Measurements from ENCODE around the gene HMGN1. TPM values are rescaled to one million over a fixed set of nuclear protein-coding genes. Genes with fewer than 3 reads are reported as not detected.

HMGN1 gene
- total RNA-seq, 2 donors from 2014 or later = 526 to 626 TPM

GRCh38 chr21:39316729-39317128 lies 32.2 kb downstream of the HMGN1 start:
- H3K36me3 ChIP-seq (ENCODE audit: control insufficient read depth, insufficient read depth, low read length) = peaks cover 5% of the 10 kb centered on the region
- H3K9me3 Mint-ChIP-seq = no peaks in the 10 kb centered on the region
- H3K4me1 Mint-ChIP-seq = peaks cover 11% of the 10 kb centered on the region
- no peak overlapping the region for H3K27ac ChIP-seq (ENCODE audit: low read depth, low read length)
- H3K27me3 ChIP-seq (ENCODE audit: control insufficient read depth, insufficient read depth, low read length, poor library complexity, severe bottlenecking) = no peaks in the 10 kb centered on the region
- H3K27me3 Mint-ChIP-seq (ENCODE audit: insufficient read depth) = no peaks in the 10 kb centered on the region
- WGBS, 2 experiments (ENCODE audit: insufficient coverage in 1 of 2, insufficient read length in 1 of 2) = 91 to 99% methylated on average over 6 of the region's 6 CpGs
- no peak overlapping the region for H3K27ac Mint-ChIP-seq
- no peak overlapping the region for H3K4me3 ChIP-seq (ENCODE audit: low read length)
- H3K9me3 ChIP-seq (ENCODE audit: control insufficient read depth, low read length) = no peaks in the 10 kb centered on the region
- H3K4me1 ChIP-seq (ENCODE audit: control insufficient read depth, insufficient read depth, low read length) = no peaks in the 10 kb centered on the region
- no peak for TF ChIP-seq CTCF (conservative IDR thresholded peaks at IDR 0.05)
- peaks cover 21% of the 10 kb centered on the region for H3K36me3 Mint-ChIP-seq (ENCODE audit: low read depth)
- no peak overlapping the region for H3K4me3 Mint-ChIP-seq
- no peak overlapping the region for H3K9ac ChIP-seq (ENCODE audit: extremely low read depth, low read length, poor library complexity, severe bottlenecking)
- DNase-seq = no peak

- peaks cover 12% of the 10 kb centered on the region for H3K4me1 Mint-ChIP-seq
- no peak overlapping the region for H3K4me3 Mint-ChIP-seq
- H3K36me3 Mint-ChIP-seq (ENCODE audit: low read depth) = peaks cover 29% of the 10 kb centered on the region
- H3K27ac Mint-ChIP-seq = no peak overlapping the region
- TF ChIP-seq CTCF (conservative IDR thresholded peaks at IDR 0.05) = no peak
- Histone ChIP-seq H3K27me3 (ENCODE audit: control insufficient read depth, insufficient read depth, low read length, poor library complexity, severe bottlenecking) (no peaks in the 10 kb centered on the region), H3K9me3 (ENCODE audit: control insufficient read depth, low read length) (no peaks in the 10 kb centered on the region), H3K9ac (ENCODE audit: extremely low read depth, low read length, poor library complexity, severe bottlenecking) (no peak overlapping the region), H3K4me3 (ENCODE audit: low read length) (no peak overlapping the region), H3K27ac (ENCODE audit: low read depth, low read length) (no peak overlapping the region), H3K36me3 (ENCODE audit: control insufficient read depth, insufficient read depth, low read length) (peaks cover 13% of the 10 kb centered on the region), H3K4me1 (ENCODE audit: control insufficient read depth, insufficient read depth, low read length) (no peaks in the 10 kb centered on the region)
- H3K9me3 Mint-ChIP-seq = no peaks in the 10 kb centered on the region
- WGBS, 2 experiments (ENCODE audit: insufficient coverage in 1 of 2, insufficient read length in 1 of 2) = 93 to 97% methylated on average over 7 to 9 of the region's 9 CpGs
- DNase-seq = no peak
- H3K27me3 Mint-ChIP-seq (ENCODE audit: insufficient read depth) = no peaks in the 10 kb centered on the region
Measured at GRCh38 chr21:39315603-39316445, 33.1 kb downstream of the HMGN1 start.

- Histone ChIP-seq H3K4me3 (ENCODE audit: low read length) (peak overlapping the region; percentile 89), H3K27ac (ENCODE audit: low read depth, low read length) (peak overlapping the region; percentile 98), H3K4me1 (ENCODE audit: control insufficient read depth, insufficient read depth, low read length) (no peaks in the 10 kb centered on the region), H3K36me3 (ENCODE audit: control insufficient read depth, insufficient read depth, low read length) (peaks cover 26% of the 10 kb centered on the region), H3K9ac (ENCODE audit: extremely low read depth, low read length, poor library complexity, severe bottlenecking) (peak overlapping the region; percentile 88), H3K27me3 (ENCODE audit: control insufficient read depth, insufficient read depth, low read length, poor library complexity, severe bottlenecking) (no peaks in the 10 kb centered on the region), H3K9me3 (ENCODE audit: control insufficient read depth, low read length) (no peaks in the 10 kb centered on the region)
- Mint-ChIP-seq H3K9me3 (no peaks in the 10 kb centered on the region), H3K27me3 (ENCODE audit: insufficient read depth) (no peaks in the 10 kb centered on the region), H3K27ac (peak overlapping the region; percentile 97), H3K36me3 (ENCODE audit: low read depth) (peaks cover 37% of the 10 kb centered on the region), H3K4me1 (peaks cover 12% of the 10 kb centered on the region), H3K4me3 (peak overlapping the region; percentile 74)
- no peak for TF ChIP-seq CTCF (conservative IDR thresholded peaks at IDR 0.05)
- peak; percentile 87 for DNase-seq
- WGBS, 2 experiments (ENCODE audit: insufficient coverage in 1 of 2, insufficient read length in 1 of 2) = 5 to 7% methylated on average over 25 to 43 of the region's 43 CpGs
Measured at GRCh38 chr21:39314143-39315027, 34.5 kb downstream of the HMGN1 start.
